ENCODE results near the gene PPCS. TPM values are rescaled to one million over a fixed set of nuclear protein-coding genes. Genes with fewer than 3 reads are reported as not detected.
"Not testable (repeated sequence)": the region's sequence is repeated elsewhere in the genome, so short reads cannot be mapped to it uniquely, and the experiment has no call there.

PPCS gene
- total RNA-seq, 1 experiment from 2014 or later: 36.7 TPM

GRCh38 chr1:42476605-42477004 lies 20.3 kb downstream of the PPCS start:
- H2BK20ac ChIP-seq (ENCODE audit: low read depth, low read length, poor library complexity, severe bottlenecking): no peak overlapping the region
- H3K9me3 Mint-ChIP-seq: no peaks in the 10 kb centered on the region
- H3K4me3 Mint-ChIP-seq: no peak overlapping the region
- DNase-seq: no peak
- no peak overlapping the region for H4K5ac ChIP-seq (ENCODE audit: insufficient read length, low read depth, low read length)
- no peak overlapping the region for H3K14ac ChIP-seq (ENCODE audit: insufficient read depth, low read length)
- H3K4me2 ChIP-seq (ENCODE audit: insufficient read depth, insufficient read length, low read length): no peak overlapping the region
- H3K4ac ChIP-seq (ENCODE audit: low read depth, low read length): no peak overlapping the region
- H3K4me1 ChIP-seq (ENCODE audit: insufficient read depth, low read length): no peaks in the 10 kb centered on the region
- no peak overlapping the region for H2BK120ac ChIP-seq (ENCODE audit: low read depth, low read length, poor library complexity, severe bottlenecking)
- H3K23ac ChIP-seq (ENCODE audit: insufficient read length, low read depth, low read length): no peak overlapping the region
- no peak overlapping the region for H3K18ac ChIP-seq (ENCODE audit: insufficient read length, low read depth, low read length)
- TF ChIP-seq CTCF (conservative IDR thresholded peaks at IDR 0.05): no peak
- no peaks in the 10 kb centered on the region for H4K20me1 ChIP-seq (ENCODE audit: control insufficient read depth, insufficient read depth, insufficient read length)
- H3K23me2 ChIP-seq (ENCODE audit: insufficient read length, low read depth, low read length, poor library complexity, severe bottlenecking): peaks cover 2% of the 10 kb centered on the region
- H3K27ac Mint-ChIP-seq: no peak overlapping the region
- H3K27me3 Mint-ChIP-seq (ENCODE audit: low read depth): no peaks in the 10 kb centered on the region; the same call in 1 of the 2 replicates
- no peak overlapping the region for H2AFZ ChIP-seq (ENCODE audit: low read length)
- H3K4me1 Mint-ChIP-seq: peaks cover 3 to 4% of the 10 kb centered on the region in 2 experiments
- H3K9me3 ChIP-seq (ENCODE audit: control insufficient read depth, low read depth, low read length): no peaks in the 10 kb centered on the region
- H3K36me3 Mint-ChIP-seq (ENCODE audit: insufficient read depth in 1 of 3, low read depth in 3 of 3): no peaks in the 10 kb centered on the region
- no peak overlapping the region for H3K27ac ChIP-seq (ENCODE audit: insufficient read length, low read depth, low read length)
- no peaks in the 10 kb centered on the region for H3K79me2 ChIP-seq (ENCODE audit: insufficient read depth, low read length)
- H3K27me3 ChIP-seq (ENCODE audit: insufficient read depth, low read length): no peaks in the 10 kb centered on the region
- no peak overlapping the region for H2BK12ac ChIP-seq (ENCODE audit: insufficient read length, low read depth, low read length)
- no CpG with 5 or more reads among the region's 4 CpGs for WGBS (ENCODE audit: extremely low coverage, insufficient read length, low lambda C conversion rate)
- H2BK15ac ChIP-seq (ENCODE audit: low read depth, low read length): no peak overlapping the region
- H3T11ph ChIP-seq (ENCODE audit: low read length): no peak overlapping the region
- H4K8ac ChIP-seq (replicated peaks; ENCODE audit: insufficient read length, low read depth, low read length): no peak overlapping the region
- no peaks in the 10 kb centered on the region for H3K79me1 ChIP-seq (ENCODE audit: insufficient read depth, low read depth, low read length, poor library complexity, severe bottlenecking)
- H4K91ac ChIP-seq (ENCODE audit: insufficient read length, low read depth, low read length): no peak overlapping the region
- no peak overlapping the region for H2AK5ac ChIP-seq (ENCODE audit: insufficient read length, low read length)
- H2BK5ac ChIP-seq (ENCODE audit: insufficient read length, low read length): no peak overlapping the region
- H3K9ac ChIP-seq (ENCODE audit: extremely low read depth, insufficient read length, low read length): no peak overlapping the region
- H3K56ac ChIP-seq (ENCODE audit: insufficient read length, low read depth, low read length): no peak overlapping the region

- H3K79me1 ChIP-seq (ENCODE audit: insufficient read depth, low read depth, low read length, poor library complexity, severe bottlenecking); H2AK5ac ChIP-seq (ENCODE audit: insufficient read length, low read length); H3K9ac ChIP-seq (ENCODE audit: extremely low read depth, insufficient read length, low read length); H3K27ac Mint-ChIP-seq; H2BK5ac ChIP-seq (ENCODE audit: insufficient read length, low read length); H3K9me3 ChIP-seq (ENCODE audit: control insufficient read depth, low read depth, low read length); H3K18ac ChIP-seq (ENCODE audit: insufficient read length, low read depth, low read length); H4K8ac ChIP-seq (replicated peaks; ENCODE audit: insufficient read length, low read depth, low read length); H2BK12ac ChIP-seq (ENCODE audit: insufficient read length, low read depth, low read length); H3K23me2 ChIP-seq (ENCODE audit: insufficient read length, low read depth, low read length, poor library complexity, severe bottlenecking); H3K36me3 Mint-ChIP-seq (ENCODE audit: insufficient read depth in 1 of 3, low read depth in 3 of 3); H2BK15ac ChIP-seq (ENCODE audit: low read depth, low read length); H3K4ac ChIP-seq (ENCODE audit: low read depth, low read length); H3K4me1 Mint-ChIP-seq; H4K20me1 ChIP-seq (ENCODE audit: control insufficient read depth, insufficient read depth, insufficient read length); H2BK120ac ChIP-seq (ENCODE audit: low read depth, low read length, poor library complexity, severe bottlenecking); H3K9me3 Mint-ChIP-seq; H3T11ph ChIP-seq (ENCODE audit: low read length); DNase-seq; H3K56ac ChIP-seq (ENCODE audit: insufficient read length, low read depth, low read length); H3K4me3 Mint-ChIP-seq; H3K27me3 Mint-ChIP-seq (ENCODE audit: low read depth); H3K79me2 ChIP-seq (ENCODE audit: insufficient read depth, low read length); H3K4me2 ChIP-seq (ENCODE audit: insufficient read depth, insufficient read length, low read length); H3K14ac ChIP-seq (ENCODE audit: insufficient read depth, low read length); H2AFZ ChIP-seq (ENCODE audit: low read length); H4K5ac ChIP-seq (ENCODE audit: insufficient read length, low read depth, low read length); H3K23ac ChIP-seq (ENCODE audit: insufficient read length, low read depth, low read length); H3K4me1 ChIP-seq (ENCODE audit: insufficient read depth, low read length); H4K91ac ChIP-seq (ENCODE audit: insufficient read length, low read depth, low read length); H2BK20ac ChIP-seq (ENCODE audit: low read depth, low read length, poor library complexity, severe bottlenecking); H3K27me3 ChIP-seq (ENCODE audit: insufficient read depth, low read length); H3K27ac ChIP-seq (ENCODE audit: insufficient read length, low read depth, low read length): not testable (repeated sequence)
- WGBS (ENCODE audit: extremely low coverage, insufficient read length, low lambda C conversion rate): no CpG with 5 or more reads among the region's 4 CpGs
Measured at GRCh38 chr1:42477354-42477753, 21.0 kb downstream of the PPCS start.
